IMR-90 (cell line): ENCODE measurements around the gene OPCML.

ENCODE experiments used
- CTCF ChIP-seq: conservative IDR thresholded peaks from 2 replicates; pipeline ENCODE4 v1.5.1; 2012; ENCODE audit warnings: mild to moderate bottlenecking, low read depth, low read length, improper control_type of control experiment
- MAFK ChIP-seq: IDR thresholded peaks from 2 replicates; pipeline ENCODE4 v1.6.1; 2012; ENCODE audit warnings: low read depth, low read length, improper control_type of control experiment
- POLR2A ChIP-seq: IDR thresholded peaks from 2 replicates; pipeline ENCODE4 v1.6.1; 2012; ENCODE audit warnings: mild to moderate bottlenecking, low read depth, low read length
- RAD21 ChIP-seq: IDR thresholded peaks from 2 replicates; pipeline ENCODE4 v1.6.1; 2012; ENCODE audit warnings: low read length, improper control_type of control experiment

- no peak for TF ChIP-seq RAD21
- no peak for TF ChIP-seq CTCF
- no peak for TF ChIP-seq POLR2A
- TF ChIP-seq MAFK: no peak
Measured at GRCh38 chr11:133541720-133542095, 9.4 kb upstream of the OPCML start.
